Caki2 (cell line): ENCODE results near the gene PHLDB1. TPM values are rescaled to one million over a fixed set of nuclear protein-coding genes. Genes with fewer than 3 reads are reported as not detected.

Experiments
- DNase-seq: peaks from one replicate; pipeline ENCODE4 v3.0.0-alpha.2; 2015; ENCODE audit warnings: low read depth
- in situ Hi-C: cut with HindIII; loops from 2 replicates; pipeline ENCODE4 v1.10.0; 2016; ENCODE audit warnings: low sequenced_read_pairs, low pct_unique_long_range_greater_than_20kb, mixed read lengths
- total RNA-seq: library from RNA; depleted of rRNA; stranded (reverse); fragments of >200 nt; shearing (Covaris generic); gene quantifications from 2 replicates; pipeline ENCODE4 v1.2.3, GENCODE V29; 2014; ENCODE audit warnings: low replicate concordance

Gene PHLDB1
- total RNA-seq, 1 experiment from 2014 or later, result 26.6 TPM

DNA sequence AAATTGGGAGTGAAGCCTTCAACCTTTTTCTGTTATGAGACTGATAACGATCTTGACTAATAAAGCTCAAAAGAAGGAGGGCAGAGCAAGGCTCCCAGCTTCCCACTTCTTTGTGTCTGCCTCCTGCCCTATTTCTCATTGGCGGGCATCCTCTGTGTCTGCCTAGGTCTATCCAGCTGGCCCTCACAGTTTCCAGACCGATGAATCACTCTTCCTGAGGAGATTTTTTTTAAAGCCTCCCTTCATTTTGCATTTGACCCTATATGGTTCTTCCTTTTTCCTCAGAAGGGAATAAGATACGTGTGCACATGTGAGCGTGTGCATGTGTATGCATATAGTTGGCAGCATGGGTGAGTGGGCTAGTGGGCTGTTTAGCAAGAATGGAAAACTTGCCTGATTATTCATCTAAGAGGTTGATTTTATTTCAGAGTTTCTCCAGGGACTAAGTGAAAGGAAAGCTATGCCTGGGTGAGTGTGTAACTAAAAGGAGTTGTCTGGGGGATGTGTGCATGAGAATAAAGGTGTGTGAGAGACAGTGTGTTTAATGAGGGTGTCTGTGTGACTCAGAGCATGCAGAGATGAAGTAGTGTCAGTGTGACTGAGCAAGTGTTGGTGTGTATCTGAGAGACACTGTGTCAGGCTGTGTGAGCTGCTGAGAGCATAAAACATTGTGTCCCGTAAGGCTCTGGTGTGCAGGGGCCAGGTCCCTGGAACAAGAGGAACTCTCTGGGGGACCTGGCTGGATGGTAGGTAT lies 12.2 kb downstream of the PHLDB1 start:
- peak; percentile 92 for DNase-seq

DNA sequence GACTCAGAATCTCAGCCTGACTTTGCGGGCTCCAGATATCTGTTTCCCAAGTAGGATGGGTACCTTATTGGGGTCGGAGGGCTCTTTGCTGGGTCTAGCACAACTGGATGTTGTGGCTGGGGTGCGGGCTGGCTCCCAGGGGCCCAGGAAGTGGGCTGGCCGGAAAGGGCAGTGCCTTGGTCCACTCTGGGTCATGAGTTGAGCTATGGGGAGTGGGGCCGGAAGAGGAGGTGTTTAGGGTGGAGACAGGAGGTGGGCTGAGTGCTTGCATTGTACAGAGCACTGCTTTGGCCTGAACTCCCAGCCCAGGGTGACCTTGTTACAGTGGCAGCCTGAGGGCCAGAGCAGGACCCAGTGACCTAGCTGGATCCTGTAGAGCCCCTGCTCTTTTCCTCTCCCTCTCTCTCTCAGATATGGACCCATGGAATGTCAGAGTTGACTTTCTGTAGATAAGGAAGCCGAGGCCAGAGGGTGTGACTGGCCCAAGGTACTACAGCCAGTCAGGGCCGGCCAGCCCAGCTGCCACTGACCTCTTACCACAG lies 13.2 kb downstream of the PHLDB1 start:
- DNase-seq, result peak; percentile 82
- in situ Hi-C loops, result no loop called here

More for the DNA sequence above, 12.2 kb downstream of the PHLDB1 start:
- in situ Hi-C loops, result no loop called here

DNA sequence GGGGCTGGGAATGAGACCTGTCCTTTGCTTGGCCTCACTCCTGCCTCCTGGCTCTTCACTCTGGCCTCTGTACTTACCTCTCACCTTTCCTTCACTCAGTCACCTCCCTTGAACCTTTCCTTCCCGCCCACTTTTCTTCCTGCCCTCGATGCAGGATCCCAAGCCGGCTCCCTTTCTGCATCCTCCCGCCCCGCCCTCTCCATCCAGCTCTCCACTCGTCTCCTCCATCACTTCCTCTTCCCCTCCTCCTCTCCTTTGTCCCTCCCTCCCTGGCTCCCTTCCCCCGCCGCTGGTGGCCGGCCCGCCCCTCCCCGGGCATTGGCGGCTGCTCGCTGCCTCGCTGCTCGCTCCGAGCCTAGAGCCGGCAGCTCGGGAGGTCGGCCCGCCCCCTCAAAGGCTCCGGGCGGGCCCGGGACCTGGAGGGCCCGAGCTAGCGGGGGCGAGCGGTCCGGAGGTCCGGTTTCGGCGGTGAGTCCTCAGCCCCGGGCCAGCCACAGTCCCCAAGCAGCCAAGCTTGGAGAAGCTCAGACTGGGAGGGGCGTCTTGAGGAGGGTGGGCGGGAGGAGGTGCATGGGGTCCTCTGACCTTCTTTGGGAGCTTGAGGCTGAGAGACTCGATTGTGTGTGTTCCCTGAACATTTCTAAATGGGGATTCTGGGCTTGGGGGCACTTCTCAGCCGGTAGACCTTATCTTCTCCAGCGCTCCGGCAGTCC lies 13.8 kb downstream of the PHLDB1 start:
- DNase-seq, result peak; percentile 88
- in situ Hi-C loops, result no loop called here

DNA sequence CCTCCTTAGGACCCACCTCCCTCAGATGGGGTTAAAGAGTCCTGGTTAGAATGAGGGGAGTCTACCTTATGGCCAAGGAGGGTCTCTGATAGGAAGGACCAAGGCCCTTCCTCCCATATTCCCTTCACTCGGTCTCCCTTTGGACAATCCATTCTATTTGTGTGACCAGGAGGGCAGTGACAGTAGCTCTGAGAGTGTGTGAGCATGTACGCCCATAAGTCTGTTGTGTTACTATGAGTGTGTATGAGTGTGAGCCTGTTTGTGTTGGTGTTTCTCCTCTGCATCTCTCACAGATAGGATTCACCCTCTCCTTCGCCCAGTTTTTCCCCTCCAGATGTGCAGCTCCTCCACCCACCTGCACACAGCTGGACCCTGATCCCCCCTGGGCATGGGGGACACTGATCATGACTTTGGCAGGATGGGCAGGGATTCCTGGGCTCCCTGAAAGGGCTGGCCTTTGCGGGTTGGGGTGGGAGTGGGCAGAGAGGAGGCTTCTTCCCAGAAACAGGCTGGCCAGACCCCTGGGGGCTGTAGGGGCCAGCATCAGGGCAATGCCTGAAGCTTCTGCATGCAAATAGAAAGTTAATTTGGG lies 14.5 kb downstream of the PHLDB1 start:
- DNase-seq, result no peak
- in situ Hi-C loops, result no loop called here

DNA sequence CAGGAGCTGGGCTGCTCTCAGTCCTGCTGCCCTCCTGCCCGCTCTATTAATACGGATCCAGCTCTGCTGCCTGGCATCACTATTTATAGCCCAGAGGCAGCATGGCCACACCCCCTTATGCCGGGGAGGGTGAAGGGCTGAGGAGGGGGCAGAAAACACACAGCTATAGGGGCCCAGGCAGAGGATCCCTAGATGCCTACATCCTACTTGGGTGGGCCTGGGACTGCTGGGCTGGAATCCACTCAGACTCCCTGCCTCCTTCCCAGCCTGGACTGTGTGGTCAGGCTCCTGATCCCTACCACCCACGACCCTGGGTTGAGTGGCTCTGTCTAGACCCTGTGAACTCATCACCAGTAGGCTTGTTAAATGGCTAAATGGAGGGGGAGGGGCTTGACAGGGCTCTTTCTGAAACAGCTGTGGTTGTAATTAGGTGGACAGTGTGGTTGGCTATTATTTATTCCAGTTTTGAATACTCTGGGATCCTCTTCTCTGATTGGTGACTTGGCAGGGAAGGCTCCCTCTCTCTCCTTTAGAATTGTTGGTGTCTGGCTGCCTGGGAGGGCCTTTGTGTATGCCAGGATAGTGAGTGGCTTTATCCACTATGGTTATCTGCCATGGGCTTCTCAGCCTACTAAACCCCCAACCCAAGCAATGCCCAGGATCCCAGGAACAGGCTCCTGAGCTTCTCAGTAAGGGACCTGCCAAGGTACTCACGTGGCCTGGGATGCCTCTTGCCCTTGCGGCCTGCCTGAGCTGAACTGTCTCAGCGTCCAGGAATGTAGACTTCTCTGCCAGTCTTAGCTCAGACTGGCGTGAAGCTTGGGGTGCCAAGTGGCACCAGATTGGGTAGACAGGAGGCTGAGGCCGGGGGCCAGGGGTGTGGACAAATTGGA lies 15.2 kb downstream of the PHLDB1 start:
- DNase-seq, result peak; percentile 91

DNA sequence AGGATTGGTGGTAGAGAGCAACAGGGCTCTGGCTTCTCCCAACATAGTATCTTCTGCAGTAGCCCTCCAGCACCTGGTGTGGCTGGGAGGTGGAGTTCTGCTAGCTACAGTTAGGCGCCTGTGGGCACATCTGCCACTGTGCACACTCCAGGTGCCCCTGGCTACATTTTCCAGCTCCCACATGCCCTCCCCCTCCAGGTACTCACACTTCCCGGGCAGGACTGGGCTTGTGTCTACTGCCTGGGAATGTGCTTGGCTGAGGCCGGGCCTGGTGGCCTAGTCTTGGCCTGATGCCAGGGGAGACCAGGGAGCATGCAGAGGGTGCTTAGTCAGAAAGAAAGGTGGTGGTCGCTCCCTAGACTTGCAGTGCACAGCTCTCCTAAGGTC lies 15.8 kb downstream of the PHLDB1 start:
- in situ Hi-C loops, result no loop called here
- DNase-seq, result peak; percentile 71

More for the DNA sequence above, 15.2 kb downstream of the PHLDB1 start:
- in situ Hi-C loops, result no loop called here

DNA sequence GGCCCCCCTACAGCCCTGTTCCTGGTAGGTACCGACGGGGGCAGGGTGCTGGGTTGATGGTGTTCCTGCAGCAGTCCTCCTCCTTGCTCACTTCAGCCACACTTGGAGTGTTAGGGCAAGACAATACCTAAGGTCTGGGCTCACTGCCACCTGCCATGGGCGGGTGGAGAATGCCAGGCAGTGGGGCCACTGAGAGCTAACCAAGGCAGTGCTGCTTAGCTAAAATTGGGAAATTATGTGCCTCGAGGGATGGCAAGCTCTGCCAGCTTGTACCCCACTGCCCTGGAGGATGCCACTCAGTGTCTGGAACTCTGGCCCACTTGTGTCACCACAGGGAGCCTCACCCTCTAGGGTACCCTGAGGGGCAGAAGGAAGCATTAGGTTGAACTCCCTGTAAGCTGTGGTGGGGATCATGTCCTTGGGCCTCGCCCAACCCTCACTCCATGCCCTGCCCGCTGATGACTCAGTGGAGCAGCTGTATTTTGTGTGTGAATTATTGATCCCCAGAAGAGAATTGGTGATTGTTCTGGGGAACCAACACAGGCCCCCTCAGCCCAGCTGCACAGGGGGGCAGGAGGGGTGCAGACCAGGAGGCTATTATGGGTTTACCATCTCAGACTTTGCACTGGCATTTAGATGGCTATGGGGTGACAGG lies 17.7 kb downstream of the PHLDB1 start:
- in situ Hi-C loops, result no loop called here
- no peak for DNase-seq

DNA sequence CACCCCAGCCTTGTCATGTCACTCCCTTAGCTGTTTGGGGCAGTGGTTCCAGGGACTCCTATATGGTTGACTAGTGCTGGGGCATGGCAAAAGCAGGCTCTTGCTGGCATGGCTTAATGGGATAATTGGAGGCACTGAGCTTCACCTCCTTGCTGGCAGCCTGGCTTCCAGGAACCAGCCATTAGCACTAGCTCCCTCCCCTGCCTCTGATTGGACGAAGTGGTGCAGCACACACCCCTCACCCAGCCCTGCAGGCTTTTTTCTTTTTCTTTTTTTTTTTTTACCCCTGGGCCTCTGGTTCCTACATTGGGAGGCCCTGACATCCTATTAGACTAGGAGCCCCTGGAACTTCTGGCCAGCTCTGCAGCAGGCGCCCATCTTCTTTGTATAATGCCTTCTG lies 18.6 kb downstream of the PHLDB1 start:
- in situ Hi-C loops, result no loop called here

DNA sequence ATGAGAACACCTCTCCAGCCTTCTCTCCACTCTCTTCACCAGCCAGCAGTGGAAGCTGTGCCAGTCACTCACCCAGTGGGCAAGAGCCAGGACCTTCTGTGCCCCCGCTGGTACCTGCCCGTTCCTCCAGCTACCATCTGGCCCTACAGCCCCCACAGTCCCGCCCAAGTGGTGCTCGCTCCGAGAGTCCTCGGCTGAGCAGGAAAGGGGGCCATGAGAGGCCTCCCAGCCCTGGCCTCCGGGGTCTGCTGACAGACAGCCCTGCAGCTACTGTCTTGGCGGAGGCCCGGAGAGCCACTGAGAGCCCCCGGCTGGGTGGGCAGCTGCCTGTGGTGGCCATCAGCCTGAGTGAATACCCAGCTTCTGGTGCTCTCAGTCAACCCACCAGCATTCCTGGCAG lies 20.2 kb downstream of the PHLDB1 start:
- in situ Hi-C loops, result no loop called here
- no peak for DNase-seq

More for the DNA sequence above, 18.6 kb downstream of the PHLDB1 start:
- DNase-seq, result no peak

- DNase-seq, result no peak
- in situ Hi-C loops, result no loop called here
Observed at GRCh38 chr11:118628031-118628430, 20.6 kb downstream of the PHLDB1 start.

GRCh38 chr11:118628432-118628831 lies 21.0 kb downstream of the PHLDB1 start:
- DNase-seq, result no peak
- in situ Hi-C loops, result no loop called here

DNA sequence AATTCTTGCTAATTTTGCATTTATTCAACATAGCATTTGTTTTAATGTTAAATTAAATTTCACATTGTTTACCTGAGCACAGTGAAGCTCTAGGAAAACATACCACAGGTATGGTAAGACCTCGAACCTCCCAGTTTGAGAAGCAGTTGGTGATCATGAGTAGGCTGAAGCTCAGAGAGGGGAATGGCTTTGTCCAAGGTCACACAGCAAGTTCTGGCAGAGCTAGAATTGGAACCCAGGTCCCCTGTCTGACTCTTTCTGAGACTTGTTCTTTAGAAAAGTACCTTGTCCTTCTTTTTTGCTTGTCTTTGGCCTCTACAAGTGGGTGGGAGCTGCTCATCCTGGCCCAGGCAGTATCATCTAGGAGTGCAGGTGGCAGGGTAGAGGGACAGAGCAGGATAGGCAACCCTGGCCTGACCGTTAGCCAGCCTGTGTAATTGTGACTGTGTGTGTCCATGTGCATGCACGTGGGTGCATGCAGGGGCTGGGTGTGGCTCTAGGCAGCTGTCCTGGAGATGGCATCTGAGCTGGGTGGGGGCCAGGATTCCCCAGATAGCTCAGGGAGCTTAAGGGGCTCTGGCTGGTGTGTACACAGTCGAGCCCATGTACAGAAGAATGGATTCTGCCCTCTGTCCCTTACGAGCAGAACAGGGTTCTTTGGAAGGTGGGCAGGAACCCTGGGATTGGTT lies 21.6 kb downstream of the PHLDB1 start:
- no peak for DNase-seq
- in situ Hi-C loops, result no loop called here

- in situ Hi-C loops, result no loop called here
- no peak for DNase-seq
Observed at GRCh38 chr11:118629761-118630661, 22.6 kb downstream of the PHLDB1 start.

- in situ Hi-C loops, result no loop called here
- DNase-seq, result no peak
Observed at GRCh38 chr11:118631142-118631909, 23.9 kb downstream of the PHLDB1 start.

GRCh38 chr11:118632577-118633318 lies 25.3 kb downstream of the PHLDB1 start:
- in situ Hi-C loops, result no loop called here

More at GRCh38 chr11:118632577-118633318, 25.3 kb downstream of the PHLDB1 start:
- DNase-seq, result no peak
